Neuron (in vitro differentiated cells): ENCODE data around the gene TAS2R4.
"Not testable (repeated sequence)": the region's sequence is repeated elsewhere in the genome, so short reads cannot be mapped to it uniquely, and the experiment has no call there.

Experiments used
- H2AFZ ChIP-seq: one replicate; pipeline ENCODE4 v1.6.1; 2013; ENCODE audit warnings: low read depth, mild to moderate bottlenecking, inconsistent platforms, low read length, moderate library complexity
- H3K27me3 ChIP-seq: one replicate; pipeline ENCODE4 v1.6.1; 2013; ENCODE audit warnings: low read length; ENCODE audit not compliant: insufficient read depth
- H3K36me3 ChIP-seq: one replicate; pipeline ENCODE4 v1.6.1; 2013; ENCODE audit warnings: low read length; ENCODE audit not compliant: insufficient read depth
- H3K4me1 ChIP-seq: one replicate; pipeline ENCODE4 v1.6.1; 2013; ENCODE audit warnings: low read length; ENCODE audit not compliant: insufficient read depth
- H3K4me3 ChIP-seq: 2 replicates; pipeline ENCODE4 v1.5.1; 2013; ENCODE audit warnings: mild to moderate bottlenecking, low read length, moderate library complexity
- H3K9me3 ChIP-seq: one replicate; pipeline ENCODE4 v1.6.1; 2013; ENCODE audit warnings: low read length

Gene TAS2R4

GRCh38 chr7:141754939-141755338, 21.5 kb upstream of the TAS2R4 start:
- H3K27me3 ChIP-seq: no peaks in the 10 kb centered on the region
- no peak overlapping the region for H3K4me3 ChIP-seq
- no peaks in the 10 kb centered on the region for H3K4me1 ChIP-seq
- peaks cover 69% of the 10 kb centered on the region for H3K36me3 ChIP-seq
- H2AFZ ChIP-seq: no peak overlapping the region
- H3K9me3 ChIP-seq: peaks cover 23% of the 10 kb centered on the region

DNA sequence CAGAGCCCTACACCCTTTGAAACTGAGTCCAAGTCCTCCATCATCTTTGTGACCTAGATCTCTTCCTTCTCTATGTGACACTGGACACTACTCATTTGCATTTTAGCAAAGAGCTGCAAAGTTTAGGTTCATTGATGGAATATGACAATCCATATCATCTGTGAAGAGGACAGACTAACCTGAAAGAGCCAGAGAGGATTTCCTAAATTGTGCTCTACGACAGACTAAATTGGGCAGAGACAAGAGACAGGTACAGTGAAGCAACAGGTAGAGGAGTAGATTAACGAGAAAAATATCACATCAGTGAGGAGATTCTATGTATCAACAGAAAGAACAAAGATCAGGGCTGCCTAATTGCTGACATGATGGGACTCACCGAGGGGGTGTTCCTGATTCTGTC, 12.7 kb upstream of the TAS2R4 start, which contains the start of gene TAS2R3:
Gene TAS2R3, plus strand, starts transcription at position 301 of the 400 bp plus-strand sequence. Its CDS starts 62 bp downstream, at position 363.
- Histone ChIP-seq H3K27me3 (no peaks in the 10 kb centered on the region), H3K4me3 (no peak within 1 kb of the TSS), H3K36me3 (peaks cover 45% of the 10 kb centered on the region), H3K9me3 (no peaks in the 10 kb centered on the region), H3K4me1 (no peaks in the 10 kb centered on the region), H2AFZ (no peak within 1 kb of the TSS)

GRCh38 chr7:141770083-141770583, 6.3 kb upstream of the TAS2R4 start:
- not testable (repeated sequence) for H3K9me3 ChIP-seq, H2AFZ ChIP-seq, H3K4me3 ChIP-seq

DNA sequence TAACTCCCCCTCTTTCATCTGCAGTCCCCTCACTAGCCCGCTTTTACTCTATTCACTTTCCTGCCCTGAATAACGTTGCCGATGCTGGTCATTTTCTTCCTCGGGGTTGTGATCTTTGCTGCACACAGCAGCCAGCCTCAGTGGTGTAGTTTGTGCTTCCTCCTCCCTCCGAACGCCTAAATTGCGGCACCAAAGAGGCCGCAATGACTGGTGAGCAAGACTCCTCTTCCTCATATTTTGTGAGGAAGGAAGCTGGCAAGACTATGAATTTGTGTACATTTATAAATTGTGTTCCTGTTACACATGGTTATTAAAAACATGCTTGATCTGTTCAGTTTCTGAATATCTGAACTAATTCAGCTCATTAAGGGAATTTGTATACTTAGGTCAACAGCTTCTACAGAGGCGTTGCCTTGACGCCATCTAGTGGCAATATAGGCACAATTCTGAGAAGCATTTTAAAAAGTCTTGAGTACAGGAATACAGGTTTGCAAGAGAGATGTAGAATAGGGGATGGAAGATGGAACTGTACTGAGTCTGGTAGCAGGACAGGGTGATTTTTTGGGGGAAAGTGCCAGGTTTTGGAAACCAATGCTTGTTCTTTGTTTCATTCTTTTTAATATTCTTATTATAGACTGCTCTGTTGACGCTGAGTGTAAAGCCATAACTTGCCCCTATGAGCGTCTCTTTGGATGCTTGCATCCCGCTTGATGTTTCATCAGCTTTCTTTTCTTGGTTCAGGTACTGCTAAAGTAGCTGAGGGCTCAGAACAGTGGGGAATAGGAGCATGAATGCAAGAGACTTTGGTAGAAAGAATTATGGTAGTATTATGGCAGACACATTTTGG, 9.5 kb downstream of the TAS2R4 start:
- Histone ChIP-seq H3K4me1 (no peaks in the 10 kb centered on the region), H3K36me3 (peaks cover 15% of the 10 kb centered on the region), H3K4me3 (no peak overlapping the region), H3K9me3 (no peaks in the 10 kb centered on the region), H3K27me3 (no peaks in the 10 kb centered on the region), H2AFZ (no peak overlapping the region)

More at GRCh38 chr7:141770083-141770583, 6.3 kb upstream of the TAS2R4 start:
- not testable (repeated sequence) for H3K27me3 ChIP-seq, H3K4me1 ChIP-seq, H3K36me3 ChIP-seq

- Histone ChIP-seq H3K36me3 (peaks cover 15% of the 10 kb centered on the region), H3K27me3 (no peaks in the 10 kb centered on the region)
These were observed 11.8 kb downstream of the TAS2R4 start for GRCh38 chr7:141788296-141788695.

GRCh38 chr7:141789917-141790316, 13.4 kb downstream of the TAS2R4 start, which contains the start of gene TAS2R5:
TAS2R5 (plus strand) TSS chr7:141790217; CDS start chr7:141790362, 145 bp downstream.
- no peak within 1 kb of the TSS for H2AFZ ChIP-seq
- no peaks in the 10 kb centered on the region for H3K27me3 ChIP-seq
- H3K4me3 ChIP-seq: no peak within 1 kb of the TSS
- H3K9me3 ChIP-seq: no peaks in the 10 kb centered on the region
- H3K36me3 ChIP-seq: peaks cover 15% of the 10 kb centered on the region
- no peaks in the 10 kb centered on the region for H3K4me1 ChIP-seq

More at GRCh38 chr7:141788296-141788695, 11.8 kb downstream of the TAS2R4 start:
- H3K9me3 ChIP-seq: no peaks in the 10 kb centered on the region
- no peaks in the 10 kb centered on the region for H3K4me1 ChIP-seq
- no peak overlapping the region for H2AFZ ChIP-seq
- H3K4me3 ChIP-seq: no peak overlapping the region

DNA sequence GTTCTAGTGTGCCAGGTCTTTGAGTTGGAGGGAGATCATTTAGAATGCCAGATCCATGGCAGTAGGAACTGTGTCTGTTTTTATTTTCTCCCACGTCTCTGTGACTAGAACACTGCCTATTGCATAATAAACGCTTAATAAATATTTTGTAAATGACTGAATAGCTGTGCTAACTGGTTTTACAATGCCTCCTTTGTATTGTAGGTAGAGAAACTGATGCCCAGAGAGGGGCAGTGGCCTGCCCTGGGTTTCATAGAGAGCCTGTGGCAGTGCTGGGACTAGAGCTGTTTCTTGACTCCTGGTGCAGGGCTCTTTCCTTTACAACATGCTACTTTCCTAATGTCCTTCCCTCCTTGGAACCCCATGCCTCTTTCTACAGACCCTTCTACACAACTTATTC, 16.1 kb downstream of the TAS2R4 start:
- Histone ChIP-seq H2AFZ (no peak overlapping the region), H3K9me3 (no peaks in the 10 kb centered on the region), H3K36me3 (peaks cover 13% of the 10 kb centered on the region), H3K27me3 (no peaks in the 10 kb centered on the region), H3K4me1 (no peaks in the 10 kb centered on the region), H3K4me3 (no peak overlapping the region)

- Histone ChIP-seq H3K9me3 (no peaks in the 10 kb centered on the region), H3K36me3 (no peaks in the 10 kb centered on the region), H3K27me3 (no peaks in the 10 kb centered on the region), H3K4me1 (no peaks in the 10 kb centered on the region), H2AFZ (no peak overlapping the region), H3K4me3 (no peak overlapping the region)
These were observed 43.6 kb downstream of the TAS2R4 start for GRCh38 chr7:141820067-141820466.

DNA sequence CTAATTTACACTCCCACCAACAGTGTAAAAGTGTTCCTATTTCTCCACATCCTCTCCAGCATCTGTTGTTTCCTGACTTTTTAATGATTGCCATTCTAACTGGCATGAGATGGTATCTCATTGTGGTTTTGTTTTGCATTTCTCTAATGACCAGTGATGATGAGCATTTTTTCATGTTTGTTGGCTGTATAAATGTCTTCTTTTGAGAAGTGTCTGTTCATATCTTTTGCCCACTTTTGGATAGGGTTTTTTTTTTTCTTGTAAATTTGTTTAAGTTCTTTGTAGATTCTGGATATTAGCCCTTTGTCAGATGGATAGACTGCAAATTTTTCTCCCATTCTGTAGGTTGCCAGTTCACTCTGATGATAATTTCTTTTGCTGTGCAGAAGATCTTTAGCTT, 46.0 kb downstream of the TAS2R4 start:
- H3K4me3 ChIP-seq: not testable (repeated sequence)

More for the DNA sequence above, 46.0 kb downstream of the TAS2R4 start:
- not testable (repeated sequence) for H3K36me3 ChIP-seq, H3K27me3 ChIP-seq, H3K4me1 ChIP-seq, H2AFZ ChIP-seq, H3K9me3 ChIP-seq
